ENCODE measurements around the gene FAM107B. TPM values are rescaled to one million over a fixed set of nuclear protein-coding genes. Genes with fewer than 3 reads are reported as not detected.

Gene FAM107B
- total and polyA plus RNA-seq, 2 of the 8 experiments (the other 6 are each of a cell fraction or from before 2014, with no cell fraction given): 7.5 to 28.1 TPM

DNA sequence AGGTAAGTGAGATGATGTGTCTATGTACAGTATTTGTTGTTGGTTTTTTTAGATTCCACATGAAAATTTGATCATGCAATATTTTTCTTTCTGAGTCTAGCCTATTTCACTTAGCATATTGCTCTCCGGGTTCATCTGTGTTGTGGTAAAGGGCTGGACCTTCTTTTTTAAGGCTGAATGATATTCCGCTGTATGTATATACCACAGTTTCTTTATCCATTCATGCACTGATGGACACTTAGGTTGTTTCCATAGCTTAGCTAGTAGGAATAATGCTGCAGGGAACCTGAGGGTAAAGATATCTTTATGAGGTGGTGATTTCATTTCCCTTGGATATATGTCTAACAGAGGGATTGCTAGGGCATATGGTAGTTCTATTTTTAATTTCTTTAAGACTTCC is 80.8 kb downstream of the FAM107B start:
- Histone ChIP-seq H4K8ac (ENCODE audit: extremely low read depth, insufficient read depth, low read length) (no peak overlapping the region), H3K23me2 (ENCODE audit: low read depth, low read length) (no peaks in the 10 kb centered on the region), H4K91ac (replicated peaks; ENCODE audit: insufficient read length, low read length) (no peak overlapping the region), H2BK20ac (ENCODE audit: low read length) (no peak overlapping the region), H3K9ac (replicated peaks in 1 of 4; ENCODE audit: extremely low read depth in 1 of 4, low read depth in 3 of 4, low read length in 3 of 4) (no peak overlapping the region), H2BK15ac (ENCODE audit: low read length) (no peak overlapping the region), H2BK5ac (ENCODE audit: low read depth, low read length) (no peak overlapping the region), H3K14ac (ENCODE audit: insufficient read length) (no peak overlapping the region), H3K79me1 (ENCODE audit: low read depth, low read length) (no peaks in the 10 kb centered on the region), H2BK12ac (ENCODE audit: low read depth, low read length) (no peak overlapping the region), H4K5ac (ENCODE audit: insufficient read length, low read depth, low read length) (no peak overlapping the region), H3K9me3 (ENCODE audit: insufficient read depth in 2 of 2, low read depth in 1 of 2, low read length in 1 of 2) (no peaks in the 10 kb centered on the region), H4K20me1 (replicated peaks in 1 of 2; ENCODE audit: control insufficient read depth in 1 of 2, insufficient read depth in 2 of 2, low read length in 2 of 2) (no peaks in the 10 kb centered on the region), H3K4ac (replicated peaks; ENCODE audit: insufficient read length, low read depth, low read length) (no peak overlapping the region), H3K27ac (ENCODE audit: low read depth, low read length) (no peak overlapping the region), H3K36me3 (ENCODE audit: control insufficient read depth in 2 of 4, insufficient read depth in 4 of 4, low read length in 3 of 4) (no peaks in the 10 kb centered on the region), H3K23ac (ENCODE audit: insufficient read length) (no peak overlapping the region), H2BK120ac (replicated peaks; ENCODE audit: low read depth, low read length) (no peak overlapping the region), H3K4me2 (ENCODE audit: insufficient read depth in 1 of 2, low read depth in 2 of 2, low read length in 2 of 2) (no peak overlapping the region), H3K79me2 (ENCODE audit: control insufficient read depth in 1 of 2, insufficient read depth in 2 of 2, low read length in 2 of 2) (no peaks in the 10 kb centered on the region), H3K56ac (replicated peaks; ENCODE audit: insufficient read length, low read depth, low read length) (no peak overlapping the region), H3K4me3 (ENCODE audit: extremely low read depth in 1 of 4, insufficient read depth in 2 of 4, low read depth in 3 of 4, low read length in 4 of 4) (no peak overlapping the region), H3K4me1 (replicated peaks in 1 of 4; ENCODE audit: control insufficient read depth in 3 of 4, insufficient read depth in 4 of 4, low read length in 3 of 4) (no peaks in the 10 kb centered on the region), H2AFZ (ENCODE audit: low read length) (no peak overlapping the region), H2AK5ac (ENCODE audit: low read depth, low read length) (no peak overlapping the region), H3K18ac (ENCODE audit: extremely low read depth, low read length) (no peak overlapping the region), H3K27me3 (replicated peaks in 1 of 4; ENCODE audit: control insufficient read depth in 3 of 4, extremely low read depth in 1 of 4, insufficient read depth in 3 of 4, low read length in 3 of 4) (no peaks in the 10 kb centered on the region; a peak in 1 of 7 replicates)
- WGBS, 2 experiments (ENCODE audit: extremely low coverage in 1 of 2, insufficient coverage in 1 of 2, insufficient read length in 1 of 2, insufficient replicate concordance in 2 of 2, low coverage in 1 of 2, low lambda C conversion rate in 2 of 2, missing lambda C conversion rate in 1 of 2): 94% methylated on average over 2 of the region's 2 CpGs; no CpG with 5 or more reads in 1 of the 2 experiments
- FAIRE-seq (no peak), DNase-seq (ENCODE audit: low read depth in 1 of 2, low spot score in 2 of 2) (no peak)
- ChIA-PET POLR2A (ENCODE audit: partially characterized antibody) (no interaction called here), CTCF (ENCODE audit: partially characterized antibody) (interaction anchor here (0.6 kb wide), 1 partner anchor 59 kb away, joined by 3 read pairs; no protein-coding TSS in a partner anchor)
- TF ChIP-seq POLR2A (IDR thresholded peaks at IDR 0.05; ENCODE audit: control extremely low read depth in 1 of 2, low read depth in 2 of 2, low read length in 2 of 2): no peak
- TF ChIP-seq ASH2L (IDR thresholded peaks at IDR 0.05; ENCODE audit: low read length): no peak
- no peak for TF ChIP-seq HDAC6 (IDR thresholded peaks at IDR 0.05; ENCODE audit: low read depth, low read length)

Measured in H1 (cell line).